ENCODE measurements around the gene GADL1.

GADL1 gene

GRCh38 chr3:30688776-30689641 lies 205.5 kb downstream of the GADL1 start:
- in situ Hi-C loops (cut with HindIII; ENCODE audit: low pct_ligation_motif_present, low sequenced_read_pairs), result no loop called here
- Histone ChIP-seq H3K27me3 (replicated peaks) (no peaks in the 10 kb centered on the region), H3K4me3 (ENCODE audit: low read depth, low read length) (no peak overlapping the region), H3K27ac (peak overlapping the region; percentile 54), H3K36me3 (replicated peaks) (peaks cover 43% of the 10 kb centered on the region)
- TF ChIP-seq CTCF (IDR thresholded peaks at IDR 0.05; ENCODE audit: low read depth, low read length, missing control alignments), result no peak
- DNase-seq, result peak; percentile 37

DNA sequence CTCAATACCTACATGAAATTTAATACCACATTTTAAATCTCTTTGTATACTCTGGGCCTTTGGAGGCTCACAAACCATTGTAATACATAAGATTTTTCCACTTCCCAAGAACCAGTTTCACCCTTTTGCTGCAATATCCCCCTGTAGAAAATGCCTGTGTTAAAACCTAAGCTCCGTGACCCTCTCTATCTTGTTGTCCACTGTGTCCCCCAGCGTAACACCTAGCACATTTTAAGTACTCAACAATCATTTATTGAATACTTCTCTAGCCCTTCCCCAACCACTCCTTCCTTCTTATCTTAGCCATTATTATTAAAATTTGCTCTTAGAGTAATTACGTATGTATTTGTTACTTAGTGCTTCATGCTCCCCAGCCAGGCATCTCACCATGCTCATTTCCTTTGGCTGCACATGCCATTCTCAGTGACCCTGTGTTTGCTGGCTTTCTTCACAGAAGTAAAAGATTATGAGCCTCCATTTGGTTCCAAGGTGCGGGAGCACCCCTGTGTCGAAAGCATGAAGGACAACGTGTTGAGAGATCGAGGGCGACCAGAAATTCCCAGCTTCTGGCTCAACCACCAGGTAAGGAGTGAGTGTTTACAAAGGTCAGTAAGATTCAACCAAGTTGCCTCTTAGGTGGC lies 206.4 kb downstream of the GADL1 start:
- Histone ChIP-seq H3K36me3 (replicated peaks) (peaks cover 44% of the 10 kb centered on the region), H3K27ac (no peak overlapping the region), H3K27me3 (replicated peaks) (no peaks in the 10 kb centered on the region), H3K4me3 (ENCODE audit: low read depth, low read length) (no peak overlapping the region)
- no peak for TF ChIP-seq CTCF (IDR thresholded peaks at IDR 0.05; ENCODE audit: low read depth, low read length, missing control alignments)
- no peak for DNase-seq
- in situ Hi-C loops (cut with HindIII; ENCODE audit: low pct_ligation_motif_present, low sequenced_read_pairs), result no loop called here

DNA sequence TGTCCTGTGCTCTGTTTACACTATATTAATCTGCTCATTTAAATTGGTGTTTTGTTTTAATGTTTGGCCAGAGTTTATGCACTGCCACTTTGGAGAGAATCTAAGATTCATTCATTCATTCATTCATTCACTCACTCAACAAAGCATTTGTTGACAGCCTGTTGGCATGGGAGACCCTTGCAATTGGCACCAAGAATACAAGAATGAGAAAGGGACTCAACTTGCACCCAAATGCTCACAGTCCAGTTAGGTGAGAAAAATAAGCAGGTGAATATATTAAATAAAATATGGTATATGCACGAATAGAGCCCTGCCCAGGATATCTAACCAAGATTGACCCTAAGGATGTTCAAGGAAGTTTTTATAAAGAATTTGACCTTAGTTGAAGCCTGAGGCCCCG lies 207.7 kb downstream of the GADL1 start:
- no peak for DNase-seq
- in situ Hi-C loops (cut with HindIII; ENCODE audit: low pct_ligation_motif_present, low sequenced_read_pairs), result no loop called here
- Histone ChIP-seq H3K27me3 (replicated peaks) (no peaks in the 10 kb centered on the region), H3K27ac (no peak overlapping the region), H3K36me3 (replicated peaks) (peaks cover 36% of the 10 kb centered on the region), H3K4me3 (ENCODE audit: low read depth, low read length) (no peak overlapping the region)
- no peak for TF ChIP-seq CTCF (IDR thresholded peaks at IDR 0.05; ENCODE audit: low read depth, low read length, missing control alignments)

- H3K36me3 ChIP-seq (replicated peaks), result peaks cover 31% of the 10 kb centered on the region
- in situ Hi-C loops (cut with HindIII; ENCODE audit: low pct_ligation_motif_present, low sequenced_read_pairs), result no loop called here
- TF ChIP-seq CTCF (IDR thresholded peaks at IDR 0.05; ENCODE audit: low read depth, low read length, missing control alignments), result no peak
- no peak for DNase-seq
- no peak overlapping the region for H3K4me3 ChIP-seq (ENCODE audit: low read depth, low read length)
- no peak overlapping the region for H3K27ac ChIP-seq
- no peaks in the 10 kb centered on the region for H3K27me3 ChIP-seq (replicated peaks)
Measured at GRCh38 chr3:30686176-30686575, 208.3 kb downstream of the GADL1 start.

GRCh38 chr3:30685267-30685667 lies 209.2 kb downstream of the GADL1 start:
- no peak overlapping the region for H3K4me3 ChIP-seq (ENCODE audit: low read depth, low read length)
- peaks cover 26% of the 10 kb centered on the region for H3K36me3 ChIP-seq (replicated peaks)
- no peak for TF ChIP-seq CTCF (IDR thresholded peaks at IDR 0.05; ENCODE audit: low read depth, low read length, missing control alignments)
- H3K27me3 ChIP-seq (replicated peaks), result no peaks in the 10 kb centered on the region
- H3K27ac ChIP-seq, result no peak overlapping the region
- in situ Hi-C loops (cut with HindIII; ENCODE audit: low pct_ligation_motif_present, low sequenced_read_pairs), result no loop called here
- DNase-seq, result no peak
